PFSK-1 (cell line): ENCODE measurements around the gene C1orf232.

ENCODE experiments used
- FOXP2 ChIP-seq: optimal IDR thresholded peaks from 2 replicates; pipeline ENCODE3; 2011; ENCODE audit warnings: borderline replicate concordance, control low read depth, inconsistent platforms; ENCODE audit not compliant: insufficient read depth; ENCODE audit errors: extremely low read length, extremely low read depth
- POLR2AphosphoS5 ChIP-seq: IDR thresholded peaks from 2 replicates; pipeline ENCODE4 v1.6.1; 2012; ENCODE audit warnings: low read depth, mild to moderate bottlenecking, control low read depth, low read length, moderate library complexity
- SIN3A ChIP-seq: IDR thresholded peaks from 2 replicates; pipeline ENCODE4 v1.6.1; 2012; ENCODE audit warnings: mild to moderate bottlenecking, low read length, moderate library complexity, borderline replicate concordance; ENCODE audit not compliant: insufficient read depth
- TAF1 ChIP-seq: IDR thresholded peaks from 2 replicates; pipeline ENCODE4 v1.6.1; 2012; ENCODE audit warnings: low read length, control low read depth, borderline replicate concordance; ENCODE audit not compliant: insufficient read depth
- TF ChIP-seq, protein P1 (sequence below), 2 experiments: IDR thresholded peaks; 2 replicates each; pipeline versions ENCODE4 v1.6.1 to v1.8.0; 2011 to 2012; ENCODE audit warnings: low read depth in 2 of 2, low read length in 2 of 2, control low read depth in 1 of 2, inconsistent platforms in 1 of 2, mild to moderate bottlenecking in 1 of 2, moderate library complexity in 1 of 2; ENCODE audit not compliant: insufficient read depth in 1 of 2

The C1orf232 gene

DNA sequence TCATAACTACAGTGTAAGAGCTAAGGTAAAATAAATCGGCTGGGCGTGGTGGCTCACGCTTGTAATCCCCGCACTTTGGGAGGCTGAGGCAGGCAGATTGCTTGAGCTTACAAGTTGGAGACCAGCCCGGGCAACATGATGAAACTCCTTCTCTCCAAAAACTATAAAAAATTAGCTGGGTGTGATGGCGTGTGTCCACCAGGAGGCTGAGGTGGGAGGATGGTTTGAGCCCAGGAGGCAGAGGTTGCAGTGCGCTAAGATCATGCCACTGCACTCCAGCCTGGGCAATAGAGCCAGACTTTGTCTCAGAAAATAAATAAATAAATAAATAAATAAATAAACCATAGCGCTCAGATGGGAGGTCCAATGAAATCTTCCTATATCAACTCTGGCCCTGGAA, 26.6 kb downstream of the C1orf232 start:
- TF ChIP-seq FOXP2: no peak
- TF ChIP-seq SIN3A: no peak
- no peak for TF ChIP-seq POLR2AphosphoS5
- no peak for TF ChIP-seq TAF1
- TF ChIP-seq, protein P1, sequence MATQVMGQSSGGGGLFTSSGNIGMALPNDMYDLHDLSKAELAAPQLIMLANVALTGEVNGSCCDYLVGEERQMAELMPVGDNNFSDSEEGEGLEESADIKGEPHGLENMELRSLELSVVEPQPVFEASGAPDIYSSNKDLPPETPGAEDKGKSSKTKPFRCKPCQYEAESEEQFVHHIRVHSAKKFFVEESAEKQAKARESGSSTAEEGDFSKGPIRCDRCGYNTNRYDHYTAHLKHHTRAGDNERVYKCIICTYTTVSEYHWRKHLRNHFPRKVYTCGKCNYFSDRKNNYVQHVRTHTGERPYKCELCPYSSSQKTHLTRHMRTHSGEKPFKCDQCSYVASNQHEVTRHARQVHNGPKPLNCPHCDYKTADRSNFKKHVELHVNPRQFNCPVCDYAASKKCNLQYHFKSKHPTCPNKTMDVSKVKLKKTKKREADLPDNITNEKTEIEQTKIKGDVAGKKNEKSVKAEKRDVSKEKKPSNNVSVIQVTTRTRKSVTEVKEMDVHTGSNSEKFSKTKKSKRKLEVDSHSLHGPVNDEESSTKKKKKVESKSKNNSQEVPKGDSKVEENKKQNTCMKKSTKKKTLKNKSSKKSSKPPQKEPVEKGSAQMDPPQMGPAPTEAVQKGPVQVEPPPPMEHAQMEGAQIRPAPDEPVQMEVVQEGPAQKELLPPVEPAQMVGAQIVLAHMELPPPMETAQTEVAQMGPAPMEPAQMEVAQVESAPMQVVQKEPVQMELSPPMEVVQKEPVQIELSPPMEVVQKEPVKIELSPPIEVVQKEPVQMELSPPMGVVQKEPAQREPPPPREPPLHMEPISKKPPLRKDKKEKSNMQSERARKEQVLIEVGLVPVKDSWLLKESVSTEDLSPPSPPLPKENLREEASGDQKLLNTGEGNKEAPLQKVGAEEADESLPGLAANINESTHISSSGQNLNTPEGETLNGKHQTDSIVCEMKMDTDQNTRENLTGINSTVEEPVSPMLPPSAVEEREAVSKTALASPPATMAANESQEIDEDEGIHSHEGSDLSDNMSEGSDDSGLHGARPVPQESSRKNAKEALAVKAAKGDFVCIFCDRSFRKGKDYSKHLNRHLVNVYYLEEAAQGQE (IDR thresholded peaks at IDR 0.05; ENCODE audit: insufficient read depth in 1 of 2, low read depth in 2 of 2, low read length in 2 of 2): no peak

DNA sequence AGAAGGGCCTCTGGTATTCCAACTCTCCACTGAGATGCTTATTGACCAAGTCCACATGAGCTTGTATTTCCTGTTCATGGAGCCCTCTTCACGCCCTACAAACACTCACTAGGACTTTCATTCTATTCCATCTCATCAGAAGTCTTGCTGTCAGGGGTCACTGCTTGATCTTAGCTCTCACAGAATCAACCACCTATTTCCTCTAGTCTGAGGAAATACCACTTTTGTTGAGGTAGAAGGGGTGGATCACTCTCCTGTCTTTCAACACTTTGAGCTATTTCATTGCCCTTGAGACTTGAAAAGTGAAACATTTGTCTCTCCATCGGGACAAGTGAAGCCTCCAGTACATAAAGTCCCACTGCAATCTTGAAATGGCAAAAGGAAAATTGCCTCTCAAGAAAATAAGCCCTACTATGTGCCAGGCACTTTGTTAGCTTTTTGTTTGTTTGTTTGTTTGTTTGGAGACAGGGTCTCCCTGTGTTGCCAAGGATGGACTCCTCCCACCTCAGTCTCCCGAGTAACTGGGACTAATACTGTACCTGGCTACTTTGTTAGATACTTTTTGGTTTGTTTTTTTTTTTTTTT, 29.7 kb downstream of the C1orf232 start:
- TF ChIP-seq FOXP2: no peak
- TF ChIP-seq TAF1: no peak

DNA sequence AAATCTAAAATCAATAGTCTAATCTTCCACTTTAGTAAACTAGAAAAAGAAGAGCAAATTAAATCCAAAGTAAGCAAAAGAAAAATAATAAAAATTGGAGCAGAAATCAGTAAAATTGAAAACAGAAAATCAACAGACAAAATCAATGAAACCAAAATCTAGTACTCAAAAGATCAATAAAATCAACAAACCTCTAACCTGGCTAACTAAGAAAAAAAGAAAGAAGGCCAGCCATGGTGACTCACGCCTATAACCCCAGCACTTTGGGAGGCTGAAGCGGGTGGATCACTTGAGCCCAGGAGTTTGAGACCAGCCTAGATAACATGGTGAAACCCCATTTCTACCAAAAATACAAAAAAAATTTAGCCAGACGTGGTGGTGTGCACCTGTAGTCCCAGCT, 34.3 kb downstream of the C1orf232 start:
- no peak for TF ChIP-seq SIN3A
- TF ChIP-seq POLR2AphosphoS5: no peak
- no peak for TF ChIP-seq FOXP2
- TF ChIP-seq TAF1: no peak
- TF ChIP-seq, protein P1 (IDR thresholded peaks at IDR 0.05; ENCODE audit: insufficient read depth in 1 of 2, low read depth in 2 of 2, low read length in 2 of 2): no peak

DNA sequence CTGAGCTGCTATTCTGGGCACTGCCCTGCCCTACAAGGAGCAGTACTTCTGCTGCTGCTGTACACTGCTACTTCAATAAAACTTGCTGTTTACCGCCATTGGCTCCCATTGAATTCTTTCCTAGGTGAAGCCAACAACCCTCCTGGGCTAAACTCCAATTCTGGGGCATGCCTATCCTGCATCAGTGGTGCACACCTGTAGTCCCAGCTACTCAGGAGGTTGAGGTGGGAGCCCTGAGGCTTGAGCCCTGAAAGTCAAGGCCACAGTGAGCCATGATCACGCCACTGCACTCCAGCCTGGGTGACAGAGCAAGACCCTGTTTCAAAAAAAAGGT, 36.0 kb downstream of the C1orf232 start:
- TF ChIP-seq POLR2AphosphoS5: no peak
- TF ChIP-seq, protein P1 (IDR thresholded peaks at IDR 0.05; ENCODE audit: insufficient read depth in 1 of 2, low read depth in 2 of 2, low read length in 2 of 2): no peak
- TF ChIP-seq TAF1: no peak
- no peak for TF ChIP-seq SIN3A
- TF ChIP-seq FOXP2: no peak

DNA sequence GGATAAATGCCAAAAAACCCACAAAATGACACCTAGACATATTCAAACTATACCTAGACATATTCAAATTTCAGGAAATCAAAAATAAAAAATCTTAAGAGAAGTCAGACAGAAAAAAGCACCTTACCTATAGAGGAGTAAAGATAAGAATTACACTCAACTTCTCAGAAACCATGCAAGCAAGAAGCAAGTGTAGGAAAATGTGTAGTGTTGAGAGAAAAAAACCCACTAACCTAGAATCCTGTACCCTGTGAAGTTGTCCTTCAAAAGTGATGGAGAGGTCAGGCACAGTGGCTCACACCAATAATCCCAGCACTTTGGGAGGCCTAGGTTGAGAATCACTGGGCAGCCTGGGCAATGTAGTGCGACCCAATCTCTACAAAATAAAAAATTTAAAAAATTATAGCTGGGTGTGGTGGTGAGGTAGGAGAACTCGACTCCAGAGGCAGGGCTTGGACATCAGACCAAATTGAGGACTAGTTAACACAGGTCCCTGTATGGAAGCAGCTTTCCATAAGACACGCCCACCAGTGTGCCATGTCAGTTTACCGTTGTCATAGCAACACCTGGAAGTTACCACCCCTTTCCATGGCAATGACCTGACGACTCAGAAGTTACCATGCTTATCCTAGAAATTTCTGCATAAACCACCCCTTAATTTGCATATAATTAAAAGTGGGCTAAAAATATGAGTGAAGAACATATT, 36.5 kb downstream of the C1orf232 start:
- TF ChIP-seq, protein P1 (IDR thresholded peaks at IDR 0.05; ENCODE audit: insufficient read depth in 1 of 2, low read depth in 2 of 2, low read length in 2 of 2): no peak
- TF ChIP-seq POLR2AphosphoS5: no peak
- TF ChIP-seq FOXP2: no peak
- no peak for TF ChIP-seq SIN3A
- no peak for TF ChIP-seq TAF1
